ENCODE data around the gene EEF1AKMT1.

The EEF1AKMT1 gene

GRCh38 chr13:20796791-20797508 is 23.2 kb upstream of the EEF1AKMT1 start:
- no peak overlapping the region for H3K27ac ChIP-seq

GRCh38 chr13:20789665-20790064 is 15.9 kb upstream of the EEF1AKMT1 start:
- Histone ChIP-seq H3K4me3 (no peak overlapping the region), H3K27ac (no peak overlapping the region)
- no peak for TF ChIP-seq CTCF (IDR thresholded peaks at IDR 0.05)
- DNase-seq (ENCODE audit: low spot score): no peak

More at GRCh38 chr13:20796791-20797508, 23.2 kb upstream of the EEF1AKMT1 start:
- TF ChIP-seq CTCF (IDR thresholded peaks at IDR 0.05): no peak
- no peak overlapping the region for H3K4me3 ChIP-seq
- DNase-seq (ENCODE audit: low spot score): no peak

GRCh38 chr13:20788312-20788711 is 14.6 kb upstream of the EEF1AKMT1 start:
- no peak for DNase-seq (ENCODE audit: low spot score)
- Histone ChIP-seq H3K27ac (no peak overlapping the region), H3K4me3 (no peak overlapping the region)
- TF ChIP-seq CTCF (IDR thresholded peaks at IDR 0.05): no peak

- TF ChIP-seq CTCF (IDR thresholded peaks at IDR 0.05): no peak
- no peak overlapping the region for H3K4me3 ChIP-seq
- DNase-seq (ENCODE audit: low spot score): no peak
- H3K27ac ChIP-seq: no peak overlapping the region
These were observed 13.4 kb upstream of the EEF1AKMT1 start for GRCh38 chr13:20787180-20787579.

GRCh38 chr13:20782116-20782708 is 8.5 kb upstream of the EEF1AKMT1 start:
- no peak for DNase-seq (ENCODE audit: low spot score)
- no peak overlapping the region for H3K27ac ChIP-seq
- no peak for TF ChIP-seq CTCF (IDR thresholded peaks at IDR 0.05)

GRCh38 chr13:20780317-20780716 is 6.6 kb upstream of the EEF1AKMT1 start:
- no peak overlapping the region for H3K27ac ChIP-seq
- H3K4me3 ChIP-seq: no peak overlapping the region
- TF ChIP-seq CTCF (IDR thresholded peaks at IDR 0.05): no peak
- no peak for DNase-seq (ENCODE audit: low spot score)

More at GRCh38 chr13:20782116-20782708, 8.5 kb upstream of the EEF1AKMT1 start:
- H3K4me3 ChIP-seq: no peak overlapping the region

- TF ChIP-seq CTCF (IDR thresholded peaks at IDR 0.05): no peak
- Histone ChIP-seq H3K4me3 (no peak overlapping the region), H3K27ac (no peak overlapping the region)
- no peak for DNase-seq (ENCODE audit: low spot score)
These were observed 5.6 kb upstream of the EEF1AKMT1 start for GRCh38 chr13:20779405-20779804.

Measured in coronary artery (tissue), 2 donors.